ENCODE results near the gene SPATS2. TPM values are rescaled to one million over a fixed set of nuclear protein-coding genes. Genes with fewer than 3 reads are reported as not detected.

The SPATS2 gene
- total and polyA plus RNA-seq, 2 of the 4 experiments (the other 2 are of a cell fraction): 50.6 to 63.3 TPM

DNA sequence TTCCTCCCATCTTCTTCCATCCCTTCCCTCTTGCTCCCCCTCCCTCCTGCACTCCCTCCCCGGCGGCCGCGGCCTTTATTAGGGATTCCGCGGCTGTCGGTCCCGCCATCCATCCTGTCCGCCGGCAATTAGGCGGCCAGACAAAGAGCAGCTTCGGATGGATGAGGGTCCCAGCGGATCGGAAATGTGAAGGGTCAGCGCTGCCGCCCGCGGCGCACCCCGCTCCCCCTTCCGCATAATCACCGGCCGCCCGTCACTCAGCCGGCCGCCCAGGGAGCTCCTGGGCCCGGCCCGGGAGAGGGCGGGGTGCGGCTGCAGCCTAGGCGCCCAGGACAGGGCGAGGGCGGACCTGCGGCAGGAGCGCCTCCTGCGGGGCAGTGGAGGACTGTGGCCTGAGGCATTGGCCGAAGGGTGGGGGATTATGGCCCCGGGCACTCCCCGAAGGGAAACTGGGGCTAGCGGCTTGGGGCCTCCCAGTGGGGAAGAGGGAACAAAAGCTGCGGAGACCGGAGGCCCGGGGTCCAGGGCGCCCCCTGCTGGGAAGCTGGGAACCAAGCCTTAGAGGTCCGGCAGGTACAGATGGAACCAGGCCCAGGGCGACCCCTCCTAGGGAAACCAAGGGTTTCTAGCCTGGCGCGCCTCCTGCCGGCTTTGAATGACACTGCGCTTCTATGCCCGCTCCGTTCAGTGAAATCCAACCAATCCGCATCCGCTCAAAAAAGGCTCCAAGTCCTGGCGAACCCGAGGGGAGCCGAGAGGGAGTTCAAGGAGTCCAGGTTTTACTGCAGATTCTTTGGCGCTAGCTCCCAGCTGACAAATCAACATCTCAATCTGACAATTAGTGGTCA, 25.0 kb upstream of the SPATS2 start:
- Histone ChIP-seq H2AFZ (replicated peaks; ENCODE audit: low read length, poor library complexity) (peak overlapping the region; percentile 91), H3K18ac (ENCODE audit: low read depth, low read length) (no peak overlapping the region), H3K4ac (ENCODE audit: low read depth, low read length) (no peak overlapping the region), H4K91ac (ENCODE audit: insufficient read depth, low read depth, low read length) (no peak overlapping the region), H3K36me3 (ENCODE audit: control insufficient read depth, insufficient read depth, low read length) (no peaks in the 10 kb centered on the region), H3K9ac (ENCODE audit: low read depth, low read length) (no peak overlapping the region), H3K27ac (ENCODE audit: insufficient read depth, low read length) (no peak overlapping the region), H3K23ac (ENCODE audit: low read depth, low read length) (no peak overlapping the region), H4K5ac (ENCODE audit: low read depth, low read length) (no peak overlapping the region), H3K27me3 (ENCODE audit: control insufficient read depth, insufficient read depth, low read length) (peaks cover 88% of the 10 kb centered on the region), H2BK120ac (ENCODE audit: low read depth, low read length) (no peak overlapping the region), H2BK15ac (ENCODE audit: low read depth, low read length) (no peak overlapping the region), H4K8ac (ENCODE audit: low read depth in 2 of 2, low read length in 2 of 2) (no peak overlapping the region), H3K9me1 (ENCODE audit: insufficient read depth, low read length) (peaks cover 6% of the 10 kb centered on the region; the same call in 1 of the 2 replicates), H2BK5ac (ENCODE audit: low read depth, low read length, poor library complexity, severe bottlenecking) (no peak overlapping the region), H3K56ac (ENCODE audit: extremely low read depth, insufficient read depth, low read length) (no peak overlapping the region), H3K4me1 (ENCODE audit: control insufficient read depth, insufficient read depth, low read length) (peaks cover 17% of the 10 kb centered on the region), H2AK5ac (ENCODE audit: low read depth, low read length) (no peak overlapping the region), H3K4me3 (ENCODE audit: insufficient read depth, low read depth, low read length) (peak overlapping the region; percentile 33), H3K4me2 (ENCODE audit: low read depth, low read length) (peak overlapping the region; percentile 72), H4K20me1 (ENCODE audit: insufficient read depth, low read length) (0 out of 2 replicates have a peak, but pooled peaks cover 5% of the 10 kb centered on the region), H3K9me3 (ENCODE audit: control insufficient read depth, insufficient read depth, low read length) (no peaks in the 10 kb centered on the region), H3K14ac (replicated peaks; ENCODE audit: low read depth, low read length) (no peak overlapping the region), H2AK9ac (replicated peaks; ENCODE audit: low read depth, low read length, poor library complexity) (peak overlapping the region; percentile 73), H2BK20ac (ENCODE audit: low read depth, low read length) (no peak overlapping the region), H3K79me1 (ENCODE audit: low read depth in 1 of 2, low read length in 2 of 2) (no peaks in the 10 kb centered on the region)
- ATAC-seq (ENCODE audit: low read depth) (peak; percentile 83), DNase-seq (peak; percentile 66)
- TF ChIP-seq, protein P1, sequence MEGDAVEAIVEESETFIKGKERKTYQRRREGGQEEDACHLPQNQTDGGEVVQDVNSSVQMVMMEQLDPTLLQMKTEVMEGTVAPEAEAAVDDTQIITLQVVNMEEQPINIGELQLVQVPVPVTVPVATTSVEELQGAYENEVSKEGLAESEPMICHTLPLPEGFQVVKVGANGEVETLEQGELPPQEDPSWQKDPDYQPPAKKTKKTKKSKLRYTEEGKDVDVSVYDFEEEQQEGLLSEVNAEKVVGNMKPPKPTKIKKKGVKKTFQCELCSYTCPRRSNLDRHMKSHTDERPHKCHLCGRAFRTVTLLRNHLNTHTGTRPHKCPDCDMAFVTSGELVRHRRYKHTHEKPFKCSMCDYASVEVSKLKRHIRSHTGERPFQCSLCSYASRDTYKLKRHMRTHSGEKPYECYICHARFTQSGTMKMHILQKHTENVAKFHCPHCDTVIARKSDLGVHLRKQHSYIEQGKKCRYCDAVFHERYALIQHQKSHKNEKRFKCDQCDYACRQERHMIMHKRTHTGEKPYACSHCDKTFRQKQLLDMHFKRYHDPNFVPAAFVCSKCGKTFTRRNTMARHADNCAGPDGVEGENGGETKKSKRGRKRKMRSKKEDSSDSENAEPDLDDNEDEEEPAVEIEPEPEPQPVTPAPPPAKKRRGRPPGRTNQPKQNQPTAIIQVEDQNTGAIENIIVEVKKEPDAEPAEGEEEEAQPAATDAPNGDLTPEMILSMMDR (conservative IDR thresholded peaks at IDR 0.05; ENCODE audit: low read depth, low read length): peak; percentile 69
- no peak for TF ChIP-seq MAZ (IDR thresholded peaks at IDR 0.05; ENCODE audit: borderline replicate concordance, low read depth, low read length)
- TF ChIP-seq SMC3 (IDR thresholded peaks at IDR 0.05; ENCODE audit: low read depth, low read length): no peak; the same call in none of the 2 replicates
- peak; percentile 47 for TF ChIP-seq RAD21 (IDR thresholded peaks at IDR 0.05; ENCODE audit: low read length)
- TF ChIP-seq, protein P2, sequence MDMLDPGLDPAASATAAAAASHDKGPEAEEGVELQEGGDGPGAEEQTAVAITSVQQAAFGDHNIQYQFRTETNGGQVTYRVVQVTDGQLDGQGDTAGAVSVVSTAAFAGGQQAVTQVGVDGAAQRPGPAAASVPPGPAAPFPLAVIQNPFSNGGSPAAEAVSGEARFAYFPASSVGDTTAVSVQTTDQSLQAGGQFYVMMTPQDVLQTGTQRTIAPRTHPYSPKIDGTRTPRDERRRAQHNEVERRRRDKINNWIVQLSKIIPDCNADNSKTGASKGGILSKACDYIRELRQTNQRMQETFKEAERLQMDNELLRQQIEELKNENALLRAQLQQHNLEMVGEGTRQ (IDR thresholded peaks at IDR 0.05; ENCODE audit: low read depth, low read length): no peak
- WGBS, 2 experiments (ENCODE audit: extremely low coverage in 2 of 2, insufficient read length in 1 of 2): 7% methylated on average over 21 of the region's 58 CpGs; no CpG with 5 or more reads in 1 of the 2 experiments
- in situ Hi-C loops (cut with MboI; ENCODE audit: low sequenced_read_pairs) (no loop called here), intact Hi-C loops (cut with micrococcal nuclease) (no loop called here), dilution Hi-C loops (cut with HindIII; ENCODE audit: low sequenced_read_pairs, unreplicated experiment) (no loop called here)
- BruUV-seq (replicated peaks): no TSS peak
- POLR2A ChIA-PET (ENCODE audit: unreplicated experiment): no interaction called here
- CTCF ChIA-PET: interaction anchor here (0.8 to 2.9 kb wide), 6 partner anchors 9 to 163 kb away, joined by 3 to 24 read pairs (median 4); no protein-coding TSS in a partner anchor

Measured in IMR-90 (cell line).